Measurements from ENCODE around the gene TRIM14. TPM values are rescaled to one million over a fixed set of nuclear protein-coding genes. Genes with fewer than 3 reads are reported as not detected.
A peak's percentile ranks its signal among the peaks of the same experiment; 100 is the strongest.

The TRIM14 gene
- total and polyA plus RNA-seq, 2 of the 13 experiments (the other 11 are each of a cell fraction or from before 2014, with no cell fraction given), result 9.2 to 13.0 TPM

DNA sequence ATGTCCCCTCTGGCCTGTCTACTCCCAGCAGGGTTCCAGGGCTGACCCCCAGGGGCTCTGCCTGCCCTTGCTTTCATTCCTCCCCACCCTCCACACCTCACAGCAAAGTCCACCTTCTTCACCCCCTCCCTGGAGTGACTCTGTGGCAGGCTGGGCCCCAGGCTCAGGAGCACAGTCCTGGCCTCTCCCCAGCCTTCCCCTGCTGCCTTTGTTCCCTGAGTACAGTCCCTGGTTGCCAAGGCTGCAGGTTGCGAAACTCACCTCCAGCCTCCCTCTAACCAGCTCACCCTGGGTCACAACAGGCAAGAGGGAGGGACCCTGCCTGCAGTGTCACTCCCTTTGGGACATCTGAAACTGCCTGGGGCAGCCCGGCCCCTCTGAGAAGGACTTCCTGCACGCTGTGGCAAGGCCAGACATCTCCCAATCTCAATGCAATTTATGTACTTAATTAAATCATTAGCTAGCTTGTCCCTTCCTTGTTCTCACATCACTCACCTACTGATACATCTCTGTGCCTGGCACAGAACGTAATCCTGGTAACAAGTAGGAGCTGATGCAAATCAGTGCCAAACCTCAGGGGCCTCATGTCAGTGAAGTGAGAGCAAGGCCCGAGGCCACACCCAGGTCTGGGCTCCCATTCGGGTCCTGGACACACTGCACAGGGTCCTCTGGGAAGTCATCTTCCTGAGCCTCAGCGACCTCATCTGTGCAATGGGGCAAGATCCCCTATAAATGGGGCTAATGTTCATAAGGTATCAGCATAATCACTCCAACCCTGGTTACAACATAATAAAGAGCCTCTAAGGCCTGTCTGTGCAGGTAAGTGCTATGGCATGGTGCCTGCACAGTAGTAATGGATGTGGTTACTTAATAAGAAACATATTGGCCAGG is 27.3 kb upstream of the TRIM14 start (continued):
- TF ChIP-seq FOXM1 (CRISPR knock-in tag; IDR thresholded peaks at IDR 0.05) (no peak), ATM (IDR thresholded peaks at IDR 0.05; ENCODE audit: borderline replicate concordance) (no peak), ZNF766 (CRISPR knock-in tag; IDR thresholded peaks at IDR 0.05; ENCODE audit: borderline replicate concordance) (no peak), TBL1XR1 (IDR thresholded peaks at IDR 0.05; ENCODE audit: borderline replicate concordance, low read length, partially characterized antibody) (no peak), ZNF790 (CRISPR knock-in tag; IDR thresholded peaks at IDR 0.05; ENCODE audit: borderline replicate concordance) (no peak), IKZF1 (IDR thresholded peaks at IDR 0.05) (no peak), SETDB1 (CRISPR knock-in tag; IDR thresholded peaks at IDR 0.05; ENCODE audit: borderline replicate concordance) (no peak), GATA4 (IDR thresholded peaks at IDR 0.05; ENCODE audit: borderline replicate concordance, low read depth) (no peak), FOXA3 (CRISPR knock-in tag; IDR thresholded peaks at IDR 0.05) (peak; percentile 80), RCOR2 (CRISPR knock-in tag; IDR thresholded peaks at IDR 0.05) (peak; percentile 81; the same call in 1 of the 2 replicates), YEATS2 (CRISPR knock-in tag; IDR thresholded peaks at IDR 0.05; ENCODE audit: borderline replicate concordance) (peak; percentile 59; the same call in 1 of the 2 replicates), YEATS4 (CRISPR knock-in tag; IDR thresholded peaks at IDR 0.05; ENCODE audit: borderline replicate concordance) (peak; percentile 69; the same call in 1 of the 2 replicates), HNF4G (IDR thresholded peaks at IDR 0.05; ENCODE audit: borderline replicate concordance, low read depth, low read length) (peak; percentile 73), HNF4G (CRISPR knock-in tag; IDR thresholded peaks at IDR 0.05; ENCODE audit: borderline replicate concordance, low read depth) (peak; percentile 83; the same call in 1 of the 2 replicates)
- TF ChIP-seq, protein P1, sequence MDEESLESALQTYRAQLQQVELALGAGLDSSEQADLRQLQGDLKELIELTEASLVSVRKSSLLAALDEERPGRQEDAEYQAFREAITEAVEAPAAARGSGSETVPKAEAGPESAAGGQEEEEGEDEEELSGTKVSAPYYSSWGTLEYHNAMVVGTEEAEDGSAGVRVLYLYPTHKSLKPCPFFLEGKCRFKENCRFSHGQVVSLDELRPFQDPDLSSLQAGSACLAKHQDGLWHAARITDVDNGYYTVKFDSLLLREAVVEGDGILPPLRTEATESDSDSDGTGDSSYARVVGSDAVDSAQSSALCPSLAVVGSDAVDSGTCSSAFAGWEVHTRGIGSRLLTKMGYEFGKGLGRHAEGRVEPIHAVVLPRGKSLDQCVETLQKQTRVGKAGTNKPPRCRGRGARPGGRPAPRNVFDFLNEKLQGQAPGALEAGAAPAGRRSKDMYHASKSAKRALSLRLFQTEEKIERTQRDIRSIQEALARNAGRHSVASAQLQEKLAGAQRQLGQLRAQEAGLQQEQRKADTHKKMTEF (CRISPR knock-in tag; IDR thresholded peaks at IDR 0.05), result peak; percentile 85
- TF ChIP-seq, protein P2, sequence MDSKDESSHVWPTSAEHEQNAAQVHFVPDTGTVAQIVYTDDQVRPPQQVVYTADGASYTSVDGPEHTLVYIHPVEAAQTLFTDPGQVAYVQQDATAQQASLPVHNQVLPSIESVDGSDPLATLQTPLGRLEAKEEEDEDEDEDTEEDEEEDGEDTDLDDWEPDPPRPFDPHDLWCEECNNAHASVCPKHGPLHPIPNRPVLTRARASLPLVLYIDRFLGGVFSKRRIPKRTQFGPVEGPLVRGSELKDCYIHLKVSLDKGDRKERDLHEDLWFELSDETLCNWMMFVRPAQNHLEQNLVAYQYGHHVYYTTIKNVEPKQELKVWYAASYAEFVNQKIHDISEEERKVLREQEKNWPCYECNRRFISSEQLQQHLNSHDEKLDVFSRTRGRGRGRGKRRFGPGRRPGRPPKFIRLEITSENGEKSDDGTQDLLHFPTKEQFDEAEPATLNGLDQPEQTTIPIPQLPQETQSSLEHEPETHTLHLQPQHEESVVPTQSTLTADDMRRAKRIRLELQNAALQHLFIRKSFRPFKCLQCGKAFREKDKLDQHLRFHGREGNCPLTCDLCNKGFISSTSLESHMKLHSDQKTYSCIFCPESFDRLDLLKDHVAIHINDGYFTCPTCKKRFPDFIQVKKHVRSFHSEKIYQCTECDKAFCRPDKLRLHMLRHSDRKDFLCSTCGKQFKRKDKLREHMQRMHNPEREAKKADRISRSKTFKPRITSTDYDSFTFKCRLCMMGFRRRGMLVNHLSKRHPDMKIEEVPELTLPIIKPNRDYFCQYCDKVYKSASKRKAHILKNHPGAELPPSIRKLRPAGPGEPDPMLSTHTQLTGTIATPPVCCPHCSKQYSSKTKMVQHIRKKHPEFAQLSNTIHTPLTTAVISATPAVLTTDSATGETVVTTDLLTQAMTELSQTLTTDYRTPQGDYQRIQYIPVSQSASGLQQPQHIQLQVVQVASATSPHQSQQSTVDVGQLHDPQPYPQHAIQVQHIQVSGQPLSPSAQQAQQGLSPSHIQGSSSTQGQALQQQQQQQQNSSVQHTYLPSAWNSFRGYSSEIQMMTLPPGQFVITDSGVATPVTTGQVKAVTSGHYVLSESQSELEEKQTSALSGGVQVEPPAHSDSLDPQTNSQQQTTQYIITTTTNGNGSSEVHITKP (CRISPR knock-in tag; IDR thresholded peaks at IDR 0.05; ENCODE audit: low read depth), result peak; percentile 44; the same call in 1 of the 2 replicates
- TF ChIP-seq, protein P3, sequence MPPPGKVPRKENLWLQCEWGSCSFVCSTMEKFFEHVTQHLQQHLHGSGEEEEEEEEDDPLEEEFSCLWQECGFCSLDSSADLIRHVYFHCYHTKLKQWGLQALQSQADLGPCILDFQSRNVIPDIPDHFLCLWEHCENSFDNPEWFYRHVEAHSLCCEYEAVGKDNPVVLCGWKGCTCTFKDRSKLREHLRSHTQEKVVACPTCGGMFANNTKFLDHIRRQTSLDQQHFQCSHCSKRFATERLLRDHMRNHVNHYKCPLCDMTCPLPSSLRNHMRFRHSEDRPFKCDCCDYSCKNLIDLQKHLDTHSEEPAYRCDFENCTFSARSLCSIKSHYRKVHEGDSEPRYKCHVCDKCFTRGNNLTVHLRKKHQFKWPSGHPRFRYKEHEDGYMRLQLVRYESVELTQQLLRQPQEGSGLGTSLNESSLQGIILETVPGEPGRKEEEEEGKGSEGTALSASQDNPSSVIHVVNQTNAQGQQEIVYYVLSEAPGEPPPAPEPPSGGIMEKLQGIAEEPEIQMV (CRISPR knock-in tag; IDR thresholded peaks at IDR 0.05; ENCODE audit: low read depth), result 0 out of 2 replicates have a peak, but pooled peaks have one; percentile 37
- TF ChIP-seq, protein P4, sequence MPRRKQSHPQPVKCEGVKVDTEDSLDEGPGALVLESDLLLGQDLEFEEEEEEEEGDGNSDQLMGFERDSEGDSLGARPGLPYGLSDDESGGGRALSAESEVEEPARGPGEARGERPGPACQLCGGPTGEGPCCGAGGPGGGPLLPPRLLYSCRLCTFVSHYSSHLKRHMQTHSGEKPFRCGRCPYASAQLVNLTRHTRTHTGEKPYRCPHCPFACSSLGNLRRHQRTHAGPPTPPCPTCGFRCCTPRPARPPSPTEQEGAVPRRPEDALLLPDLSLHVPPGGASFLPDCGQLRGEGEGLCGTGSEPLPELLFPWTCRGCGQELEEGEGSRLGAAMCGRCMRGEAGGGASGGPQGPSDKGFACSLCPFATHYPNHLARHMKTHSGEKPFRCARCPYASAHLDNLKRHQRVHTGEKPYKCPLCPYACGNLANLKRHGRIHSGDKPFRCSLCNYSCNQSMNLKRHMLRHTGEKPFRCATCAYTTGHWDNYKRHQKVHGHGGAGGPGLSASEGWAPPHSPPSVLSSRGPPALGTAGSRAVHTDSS (CRISPR knock-in tag; conservative IDR thresholded peaks at IDR 0.05), result no peak

Data from HepG2 (cell line).